Measurements from ENCODE around the gene ZMYND10.

ZMYND10 gene

DNA sequence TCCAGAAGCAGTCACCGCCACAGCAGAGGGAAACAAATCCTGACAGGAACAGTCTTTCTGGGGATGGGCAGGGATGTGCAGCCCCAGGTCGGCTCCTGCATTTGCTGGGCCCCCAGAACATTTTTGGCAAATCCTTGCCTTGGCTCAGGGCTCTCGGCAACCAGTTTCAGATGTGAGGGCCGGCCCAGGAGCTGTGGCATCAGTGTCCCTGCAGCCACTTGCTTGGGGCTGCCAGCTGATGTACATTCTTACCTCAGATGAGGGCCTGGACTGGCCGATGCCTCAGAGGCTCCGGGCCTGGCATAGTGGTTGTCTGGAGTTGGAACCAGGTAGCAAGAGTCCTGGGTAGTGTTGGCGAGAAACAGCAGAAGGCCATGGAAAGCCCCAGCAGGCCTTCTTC lies 9.3 kb upstream of the ZMYND10 start:
- no peak for DNase-seq (ENCODE audit: low spot score)
- no peak for TF ChIP-seq CTCF (IDR thresholded peaks at IDR 0.05; ENCODE audit: borderline replicate concordance, control extremely low read depth, extremely low read depth, insufficient read depth, missing control alignments)
- in situ Hi-C loops (cut with MboI; ENCODE audit: low sequenced_read_pairs, unreplicated experiment) = no loop called here

GRCh38 chr3:50354186-50354764 lies 8.7 kb upstream of the ZMYND10 start:
- in situ Hi-C loops (cut with MboI; ENCODE audit: low sequenced_read_pairs, unreplicated experiment) = no loop called here
- TF ChIP-seq CTCF (IDR thresholded peaks at IDR 0.05; ENCODE audit: borderline replicate concordance, control extremely low read depth, extremely low read depth, insufficient read depth, missing control alignments) = no peak
- DNase-seq (ENCODE audit: low spot score) = no peak

DNA sequence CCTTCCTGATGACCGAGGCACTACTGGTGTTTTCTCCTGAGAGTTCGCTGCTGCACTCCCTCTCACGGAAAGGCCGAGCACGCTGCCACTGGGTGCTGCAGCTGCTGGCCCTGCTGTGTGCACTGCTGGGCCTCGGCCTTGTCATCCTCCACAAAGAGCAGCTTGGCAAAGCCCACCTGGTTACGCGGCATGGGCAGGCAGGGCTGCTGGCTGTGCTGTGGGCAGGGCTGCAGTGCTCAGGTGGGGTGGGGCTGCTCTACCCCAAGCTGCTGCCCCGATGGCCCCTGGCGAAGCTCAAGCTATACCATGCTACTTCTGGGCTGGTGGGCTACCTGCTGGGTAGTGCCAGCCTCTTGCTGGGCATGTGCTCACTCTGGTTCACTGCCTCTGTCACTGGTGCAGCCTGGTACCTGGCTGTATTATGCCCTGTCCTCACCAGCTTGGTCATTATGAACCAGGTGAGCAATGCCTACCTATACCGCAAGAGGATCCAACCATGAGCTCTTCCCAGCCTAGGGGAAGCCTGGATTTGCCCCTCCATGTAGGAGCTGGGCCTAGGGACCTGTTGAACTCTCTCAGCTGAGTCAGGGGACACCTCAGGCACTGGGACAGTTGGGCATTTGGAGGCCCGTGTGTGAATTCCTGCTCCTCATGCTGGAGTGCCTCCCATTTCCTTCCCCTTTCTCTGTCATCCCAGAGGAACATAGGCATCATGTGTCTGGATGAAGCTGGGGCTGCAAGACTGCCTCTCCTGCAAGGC lies 7.9 kb upstream of the ZMYND10 start:
- TF ChIP-seq CTCF (IDR thresholded peaks at IDR 0.05; ENCODE audit: borderline replicate concordance, control extremely low read depth, extremely low read depth, insufficient read depth, missing control alignments) = no peak
- no peak for DNase-seq (ENCODE audit: low spot score)
- in situ Hi-C loops (cut with MboI; ENCODE audit: low sequenced_read_pairs, unreplicated experiment) = no loop called here

DNA sequence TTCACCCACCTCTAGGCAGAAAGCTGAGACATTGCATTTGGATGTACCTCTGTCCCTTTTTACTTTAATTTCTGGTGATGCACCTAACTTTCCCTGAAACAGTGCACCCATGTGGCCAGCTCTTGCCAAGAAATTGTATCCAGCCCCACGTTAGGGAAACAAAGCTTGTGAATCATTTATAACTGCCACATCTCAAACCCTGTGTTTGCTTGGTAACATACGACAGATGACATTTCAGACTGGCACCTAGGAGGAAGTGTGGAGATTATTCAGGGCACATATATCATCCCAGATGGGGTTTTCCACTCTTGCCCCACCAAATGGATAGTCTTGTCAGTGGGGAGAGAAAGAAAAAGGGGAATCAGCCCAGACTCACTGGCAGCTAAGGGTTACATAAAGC lies 7.2 kb upstream of the ZMYND10 start:
- peak; percentile 12 for TF ChIP-seq CTCF (IDR thresholded peaks at IDR 0.05; ENCODE audit: borderline replicate concordance, control extremely low read depth, extremely low read depth, insufficient read depth, missing control alignments)
- in situ Hi-C loops (cut with MboI; ENCODE audit: low sequenced_read_pairs, unreplicated experiment) = no loop called here
- DNase-seq (ENCODE audit: low spot score) = no peak

DNA sequence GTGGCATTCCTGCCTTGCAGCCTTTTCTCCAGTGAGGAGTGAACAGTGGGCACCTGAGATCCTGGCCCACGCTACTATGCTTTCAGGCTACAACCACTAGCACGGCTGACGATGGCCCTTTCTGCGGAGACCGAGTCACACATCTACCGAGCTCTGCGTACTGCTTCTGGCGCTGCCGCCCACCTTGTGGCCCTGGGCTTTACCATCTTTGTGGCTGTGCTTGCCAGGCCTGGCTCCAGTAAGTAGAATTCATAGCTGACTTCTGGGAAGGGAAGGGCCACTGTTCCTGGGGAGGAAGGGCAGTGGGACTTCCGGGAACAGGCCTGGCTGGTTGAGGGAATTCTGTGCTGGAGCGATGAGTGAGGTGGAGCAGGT lies 5.8 kb upstream of the ZMYND10 start:
- DNase-seq (ENCODE audit: low spot score) = no peak
- in situ Hi-C loops (cut with MboI; ENCODE audit: low sequenced_read_pairs, unreplicated experiment) = no loop called here
- no peak for TF ChIP-seq CTCF (IDR thresholded peaks at IDR 0.05; ENCODE audit: borderline replicate concordance, control extremely low read depth, extremely low read depth, insufficient read depth, missing control alignments)

GRCh38 chr3:50350527-50351322 lies 5.2 kb upstream of the ZMYND10 start, which contains the start of the genes CYB561D2 and NPRL2:
Gene CYB561D2 (plus strand): TSS chr3:50350862. CDS start chr3:50351434, 572 bp downstream.
Gene NPRL2 (minus strand): TSS chr3:50350775. CDS start chr3:50350652, 123 bp downstream.
- DNase-seq (ENCODE audit: low spot score) = peak; percentile 97
- in situ Hi-C loops (cut with MboI; ENCODE audit: low sequenced_read_pairs, unreplicated experiment) = no loop called here
- TF ChIP-seq CTCF (IDR thresholded peaks at IDR 0.05; ENCODE audit: borderline replicate concordance, control extremely low read depth, extremely low read depth, insufficient read depth, missing control alignments) = no peak
